ENCODE data around the gene SLC4A3.

GRCh38 chr2:219627103-219628100 lies at the start of gene SLC4A3:
- peak in 2 of 3 experiments; percentile 3 to 40 for TF ChIP-seq CTCF (optimal IDR thresholded peaks at IDR 0.05 in 1 of 3, IDR thresholded peaks at IDR 0.05 in 1 of 3, conservative IDR thresholded peaks at IDR 0.05 in 1 of 3; ENCODE audit: extremely low read depth in 1 of 3, insufficient read depth in 2 of 3, low read length in 3 of 3)
- no peak for TF ChIP-seq EZH2 (IDR thresholded peaks at IDR 0.05; ENCODE audit: low read length)
